Activated T-cell treated with anti-CD3 and anti-CD28 coated beads for 4 hours (primary cell): ENCODE measurements around the gene REL.

Source experiments
- DNase-seq: peaks from one replicate; pipeline ENCODE4 v3.0.0-alpha.2; 2020

REL gene

GRCh38 chr2:60966507-60967405, 85.4 kb downstream of the REL start:
- DNase-seq, result no peak

GRCh38 chr2:60972889-60973656, 91.7 kb downstream of the REL start:
- DNase-seq, result no peak

GRCh38 chr2:60973705-60974104, 92.3 kb downstream of the REL start:
- DNase-seq, result no peak

DNA sequence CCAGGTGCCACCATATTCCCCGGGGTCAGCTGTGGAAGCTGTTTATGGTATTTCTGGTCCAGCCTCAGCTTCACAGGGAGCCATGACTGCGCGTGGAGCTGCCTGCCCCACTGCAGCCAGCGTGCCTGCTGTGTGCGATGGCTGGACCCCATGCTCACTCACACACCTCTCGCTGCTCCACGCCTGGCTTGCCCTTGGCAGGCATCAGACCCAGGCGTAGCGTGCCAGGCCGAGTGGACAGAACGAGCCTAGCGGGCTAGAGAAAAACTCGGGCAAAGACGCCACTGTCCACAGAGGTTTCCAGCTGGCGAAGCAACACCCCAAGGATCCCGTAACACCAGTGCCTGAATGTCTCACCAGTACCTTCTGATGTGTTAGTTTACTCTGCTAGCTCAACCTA, 93.3 kb downstream of the REL start:
- no peak for DNase-seq
